WI38 (cell line): ENCODE data around the gene STK24.

Experiments used
- H3K4me3 ChIP-seq: 2 replicates; pipeline ENCODE4 v1.5.1; 2011; ENCODE audit warnings: low read depth, mild to moderate bottlenecking, control low read depth, low read length
- CTCF ChIP-seq: IDR thresholded peaks from 2 replicates; pipeline ENCODE4 v1.5.1; 2012; ENCODE audit warnings: low read depth, mild to moderate bottlenecking, control low read depth, low read length

STK24 gene

GRCh38 chr13:98399756-98400155 is 177.2 kb downstream of the STK24 start:
- TF ChIP-seq CTCF = no peak
- H3K4me3 ChIP-seq = no peak overlapping the region

- H3K4me3 ChIP-seq = no peak overlapping the region
- no peak for TF ChIP-seq CTCF
Measured at GRCh38 chr13:98398581-98398980, 178.3 kb downstream of the STK24 start.

- no peak overlapping the region for H3K4me3 ChIP-seq
- no peak for TF ChIP-seq CTCF
Measured at GRCh38 chr13:98397861-98398260, 179.0 kb downstream of the STK24 start.

GRCh38 chr13:98397221-98397620 is 179.7 kb downstream of the STK24 start:
- H3K4me3 ChIP-seq = no peak overlapping the region
- peak; percentile 22; the same call in 1 of the 2 replicates for TF ChIP-seq CTCF

GRCh38 chr13:98396071-98396710 is 180.7 kb downstream of the STK24 start:
- no peak overlapping the region for H3K4me3 ChIP-seq
- TF ChIP-seq CTCF = no peak
